Gastrocnemius medialis (tissue), 4 donors: ENCODE measurements around the gene VKORC1L1.

Source experiments
- POLR2A ChIP-seq, 2 donors: fragments of 450-650 bp; IDR thresholded peaks; one replicate each; pipeline ENCODE4 v1.6.1; 2017; ENCODE audit warnings: antibody characterized with exemption in 2 of 2, mild to moderate bottlenecking in 2 of 2, moderate library complexity in 2 of 2
- TF ChIP-seq, protein P1 (sequence below), 5 experiments: fragments of 450-650 bp in 3 of 5; fragments of 200-600 bp in 2 of 5; sonication (generic) in 2 of 5; IDR thresholded peaks in 4 of 5; conservative IDR thresholded peaks in 1 of 5; 1 replicate in 4 of 5; 2 replicates in 1 of 5; pipeline ENCODE4 v1.5.1; 2016 to 2019; ENCODE audit warnings: antibody characterized with exemption in 5 of 5, mild to moderate bottlenecking in 3 of 5, moderate library complexity in 3 of 5

DNA sequence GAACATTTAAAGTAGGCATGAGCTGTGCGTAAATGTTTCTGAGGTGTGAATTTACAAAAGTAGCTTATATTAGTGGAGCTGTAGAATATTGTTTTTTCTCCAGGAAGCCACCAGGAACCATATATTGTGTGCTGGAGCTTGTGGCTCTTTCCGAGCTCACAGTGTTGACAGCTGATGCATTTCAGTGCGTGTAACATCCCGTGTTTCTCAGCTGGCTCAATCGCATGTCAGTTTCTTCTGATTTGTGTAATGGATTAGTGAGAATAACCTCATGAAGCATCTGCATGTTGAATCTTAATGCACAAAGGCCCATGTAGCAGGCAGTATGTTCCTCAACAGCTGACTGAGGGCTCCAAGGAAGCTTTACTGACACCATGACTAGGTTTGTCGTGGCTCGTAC, 39.4 kb downstream of the VKORC1L1 start:
- TF ChIP-seq, protein P1, sequence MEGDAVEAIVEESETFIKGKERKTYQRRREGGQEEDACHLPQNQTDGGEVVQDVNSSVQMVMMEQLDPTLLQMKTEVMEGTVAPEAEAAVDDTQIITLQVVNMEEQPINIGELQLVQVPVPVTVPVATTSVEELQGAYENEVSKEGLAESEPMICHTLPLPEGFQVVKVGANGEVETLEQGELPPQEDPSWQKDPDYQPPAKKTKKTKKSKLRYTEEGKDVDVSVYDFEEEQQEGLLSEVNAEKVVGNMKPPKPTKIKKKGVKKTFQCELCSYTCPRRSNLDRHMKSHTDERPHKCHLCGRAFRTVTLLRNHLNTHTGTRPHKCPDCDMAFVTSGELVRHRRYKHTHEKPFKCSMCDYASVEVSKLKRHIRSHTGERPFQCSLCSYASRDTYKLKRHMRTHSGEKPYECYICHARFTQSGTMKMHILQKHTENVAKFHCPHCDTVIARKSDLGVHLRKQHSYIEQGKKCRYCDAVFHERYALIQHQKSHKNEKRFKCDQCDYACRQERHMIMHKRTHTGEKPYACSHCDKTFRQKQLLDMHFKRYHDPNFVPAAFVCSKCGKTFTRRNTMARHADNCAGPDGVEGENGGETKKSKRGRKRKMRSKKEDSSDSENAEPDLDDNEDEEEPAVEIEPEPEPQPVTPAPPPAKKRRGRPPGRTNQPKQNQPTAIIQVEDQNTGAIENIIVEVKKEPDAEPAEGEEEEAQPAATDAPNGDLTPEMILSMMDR (IDR thresholded peaks at IDR 0.05 in 4 of 5, conservative IDR thresholded peaks at IDR 0.05 in 1 of 5): no peak
- TF ChIP-seq POLR2A (IDR thresholded peaks at IDR 0.05): no peak
